ENCODE results near the gene RNF215.

GRCh38 chr22:30362651-30363281 lies 24.4 kb downstream of the RNF215 start:
- TF ChIP-seq CTCF (conservative IDR thresholded peaks at IDR 0.05 in 1 of 2, IDR thresholded peaks at IDR 0.05 in 1 of 2; ENCODE audit: extremely low read depth in 1 of 2, insufficient read depth in 1 of 2, low read depth in 1 of 2, low read length in 2 of 2): no peak
- no peak for TF ChIP-seq EZH2 (IDR thresholded peaks at IDR 0.05; ENCODE audit: borderline replicate concordance, low read length)

Measured in mammary epithelial cell (primary cell).